Measurements from ENCODE around the gene BRAF. TPM values are rescaled to one million over a fixed set of nuclear protein-coding genes. Genes with fewer than 3 reads are reported as not detected.
"Not testable (repeated sequence)": the region's sequence is repeated elsewhere in the genome, so short reads cannot be mapped to it uniquely, and the experiment has no call there.

Gene BRAF
- total RNA-seq, 2 experiments from 2014 or later: 49.9 to 57.8 TPM

- no peaks in the 10 kb centered on the region for H3K4me1 ChIP-seq (ENCODE audit: insufficient read depth, low read length)
- H3K27ac ChIP-seq (ENCODE audit: low read depth in 1 of 2, low read length in 2 of 2): no peak overlapping the region
- no peaks in the 10 kb centered on the region for H3K9me3 ChIP-seq (ENCODE audit: control insufficient read depth in 1 of 2, insufficient read depth in 1 of 2, low read length in 2 of 2)
- H3K36me3 Mint-ChIP-seq (ENCODE audit: low read depth): peaks cover 61% of the 10 kb centered on the region
- no peaks in the 10 kb centered on the region for H3K4me1 Mint-ChIP-seq (ENCODE audit: low read depth)
- ATAC-seq (ENCODE audit: poor library complexity): no peak
- DNase-seq: no peak
- no peak overlapping the region for H3K4me3 Mint-ChIP-seq
- ChIA-PET CTCF (interaction anchor here (1.2 kb wide), 1 partner anchor 19 kb away, joined by 3 read pairs; no protein-coding TSS in a partner anchor), POLR2A (no interaction called here)
- H3K36me3 ChIP-seq (ENCODE audit: insufficient read depth, low read length): peaks cover 30% of the 10 kb centered on the region
- TF ChIP-seq CTCF (IDR thresholded peaks at IDR 0.05): no peak
- H3K9me3 Mint-ChIP-seq: no peaks in the 10 kb centered on the region
- H3K27me3 ChIP-seq (ENCODE audit: control insufficient read depth in 1 of 2, insufficient read depth in 2 of 2, low read length in 2 of 2): no peaks in the 10 kb centered on the region
- intact Hi-C loops (cut with DNase I, micrococcal nuclease): no loop called here
- H3K27ac Mint-ChIP-seq: no peak overlapping the region
- no peak overlapping the region for H3K4me3 ChIP-seq (ENCODE audit: low read length)
- no peaks in the 10 kb centered on the region for H3K27me3 Mint-ChIP-seq
These were observed 95.0 kb downstream of the BRAF start for GRCh38 chr7:140829720-140830119.

GRCh38 chr7:140828741-140829140 is 96.0 kb downstream of the BRAF start:
- Histone ChIP-seq H3K27ac (ENCODE audit: low read depth in 1 of 2, low read length in 2 of 2) (no peak overlapping the region), H3K9me3 (ENCODE audit: control insufficient read depth in 1 of 2, insufficient read depth in 1 of 2, low read length in 2 of 2) (no peaks in the 10 kb centered on the region), H3K4me1 (ENCODE audit: insufficient read depth, low read length) (no peaks in the 10 kb centered on the region), H3K4me3 (ENCODE audit: low read length) (no peak overlapping the region), H3K27me3 (ENCODE audit: control insufficient read depth in 1 of 2, insufficient read depth in 2 of 2, low read length in 2 of 2) (no peaks in the 10 kb centered on the region), H3K36me3 (ENCODE audit: insufficient read depth, low read length) (peaks cover 21% of the 10 kb centered on the region)
- TF ChIP-seq CTCF (IDR thresholded peaks at IDR 0.05): no peak
- no peak for ATAC-seq (ENCODE audit: poor library complexity)
- Mint-ChIP-seq H3K4me1 (ENCODE audit: low read depth) (no peaks in the 10 kb centered on the region), H3K27ac (no peak overlapping the region), H3K9me3 (no peaks in the 10 kb centered on the region), H3K36me3 (ENCODE audit: low read depth) (peaks cover 58% of the 10 kb centered on the region), H3K27me3 (no peaks in the 10 kb centered on the region), H3K4me3 (no peak overlapping the region)
- intact Hi-C loops (cut with DNase I, micrococcal nuclease): no loop called here
- ChIA-PET CTCF (no interaction called here), POLR2A (interaction anchor here (0.7 kb wide), 1 partner anchor 721 kb away, joined by 3 read pairs; no protein-coding TSS in a partner anchor)
- no peak for DNase-seq

GRCh38 chr7:140817383-140817782 is 107.3 kb downstream of the BRAF start:
- H3K27ac Mint-ChIP-seq; H3K36me3 ChIP-seq (ENCODE audit: insufficient read depth, low read length); H3K4me1 ChIP-seq (ENCODE audit: insufficient read depth, low read length); intact Hi-C loops (cut with DNase I, micrococcal nuclease); DNase-seq; POLR2A ChIA-PET; H3K27me3 ChIP-seq (ENCODE audit: control insufficient read depth in 1 of 2, insufficient read depth in 2 of 2, low read length in 2 of 2); H3K27me3 Mint-ChIP-seq; H3K9me3 Mint-ChIP-seq; H3K27ac ChIP-seq (ENCODE audit: low read depth in 1 of 2, low read length in 2 of 2); H3K4me3 Mint-ChIP-seq; H3K9me3 ChIP-seq (ENCODE audit: control insufficient read depth in 1 of 2, insufficient read depth in 1 of 2, low read length in 2 of 2); ATAC-seq (ENCODE audit: poor library complexity); H3K4me1 Mint-ChIP-seq (ENCODE audit: low read depth); H3K4me3 ChIP-seq (ENCODE audit: low read length): not testable (repeated sequence)
- CTCF ChIA-PET: interaction anchor here (0.6 kb wide), 1 partner anchor 78 kb away, joined by 4 read pairs; no protein-coding TSS in a partner anchor
- peaks cover 33% of the 10 kb centered on the region for H3K36me3 Mint-ChIP-seq (ENCODE audit: low read depth)

Data from CD4-positive, alpha-beta T cell (primary cell).